Effector memory CD8-positive, alpha-beta T cell (primary cell): ENCODE measurements around the gene SEMA6A.

Experiments
- ATAC-seq: fragments of 150-1000 bp; cut with Tn5 transposase; replicated peaks from 2 replicates; pipeline ENCODE4 v1.10.0; 2021; ENCODE audit warnings: mild to moderate bottlenecking, moderate library complexity
- DNase-seq, 3 experiments: peaks; one replicate each; pipeline ENCODE4 v3.0.0; 2021
- H3K27ac Mint-ChIP-seq, 2 donors: one replicate each; pipeline ENCODE4 v1.8.0; 2022; ENCODE audit warnings: mild to moderate bottlenecking in 2 of 2, mixed read lengths in 2 of 2, moderate library complexity in 2 of 2
- H3K27me3 Mint-ChIP-seq, 2 donors: one replicate each; pipeline ENCODE4 v1.8.0; 2022; ENCODE audit warnings: mixed read lengths in 2 of 2
- H3K36me3 Mint-ChIP-seq: one replicate; pipeline ENCODE4 v1.8.0; 2022; ENCODE audit warnings: mild to moderate bottlenecking, moderate library complexity, mixed read lengths; ENCODE audit not compliant: insufficient read depth
- H3K4me1 Mint-ChIP-seq, 2 donors: one replicate each; pipeline ENCODE4 v1.8.0; 2022; ENCODE audit warnings: low read depth in 2 of 2, mixed read lengths in 2 of 2
- H3K4me3 Mint-ChIP-seq, 2 donors: one replicate each; pipeline ENCODE4 v1.8.0; 2022; ENCODE audit warnings: mild to moderate bottlenecking in 2 of 2, mixed read lengths in 2 of 2, moderate library complexity in 2 of 2
- H3K9me3 Mint-ChIP-seq, 2 donors: one replicate each; pipeline ENCODE4 v1.8.0; 2022; ENCODE audit warnings: mixed read lengths in 2 of 2

The SEMA6A gene

DNA sequence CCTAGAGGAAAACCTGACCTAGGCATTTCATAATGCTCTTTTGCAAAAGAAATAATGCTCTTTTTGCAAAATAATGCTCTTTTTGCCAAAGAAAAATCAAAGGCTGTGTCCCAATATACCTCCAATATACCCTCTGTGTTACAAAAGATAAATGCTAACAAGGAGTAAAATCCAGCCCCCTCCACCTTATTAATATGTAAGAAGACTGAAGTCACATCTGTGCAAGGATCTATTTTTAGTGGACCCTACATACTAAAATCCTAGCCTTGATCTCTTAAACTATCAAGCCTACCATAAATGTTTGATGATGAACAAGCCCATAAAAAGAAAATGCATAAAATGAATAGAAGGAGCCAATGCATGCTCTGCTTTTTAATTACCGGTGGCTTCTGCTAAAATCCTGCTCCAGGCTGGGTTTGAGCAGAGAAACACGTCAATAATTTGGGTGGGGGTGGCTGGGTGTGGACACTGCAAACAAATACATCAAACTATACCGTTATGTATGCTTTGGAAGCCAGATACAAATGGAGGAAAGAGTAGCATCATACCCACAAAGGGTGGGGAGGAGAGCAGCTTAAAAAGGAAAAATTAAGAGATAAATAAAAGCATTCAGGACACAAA lies 131.6 kb downstream of the SEMA6A start:
- DNase-seq (no peak), ATAC-seq (no peak)
- H3K27ac Mint-ChIP-seq, result no peak overlapping the region
- no peaks in the 10 kb centered on the region for H3K36me3 Mint-ChIP-seq
- no peak overlapping the region for H3K4me3 Mint-ChIP-seq
- H3K9me3 Mint-ChIP-seq, result no peaks in the 10 kb centered on the region
- H3K4me1 Mint-ChIP-seq, result no peaks in the 10 kb centered on the region
- H3K27me3 Mint-ChIP-seq, result no peaks in the 10 kb centered on the region

GRCh38 chr5:116442095-116442534 lies 132.5 kb downstream of the SEMA6A start:
- no peak overlapping the region for H3K4me3 Mint-ChIP-seq
- DNase-seq, result no peak

GRCh38 chr5:116441223-116441622 lies 133.4 kb downstream of the SEMA6A start:
- ATAC-seq (no peak), DNase-seq (no peak)
- no peaks in the 10 kb centered on the region for H3K9me3 Mint-ChIP-seq
- no peak overlapping the region for H3K27ac Mint-ChIP-seq
- H3K36me3 Mint-ChIP-seq, result no peaks in the 10 kb centered on the region
- H3K27me3 Mint-ChIP-seq, result no peaks in the 10 kb centered on the region
- no peaks in the 10 kb centered on the region for H3K4me1 Mint-ChIP-seq
- no peak overlapping the region for H3K4me3 Mint-ChIP-seq

More at GRCh38 chr5:116442095-116442534, 132.5 kb downstream of the SEMA6A start:
- no peaks in the 10 kb centered on the region for H3K36me3 Mint-ChIP-seq
- no peaks in the 10 kb centered on the region for H3K4me1 Mint-ChIP-seq
- ATAC-seq, result no peak
- no peaks in the 10 kb centered on the region for H3K9me3 Mint-ChIP-seq
- no peaks in the 10 kb centered on the region for H3K27me3 Mint-ChIP-seq
- H3K27ac Mint-ChIP-seq, result no peak overlapping the region

DNA sequence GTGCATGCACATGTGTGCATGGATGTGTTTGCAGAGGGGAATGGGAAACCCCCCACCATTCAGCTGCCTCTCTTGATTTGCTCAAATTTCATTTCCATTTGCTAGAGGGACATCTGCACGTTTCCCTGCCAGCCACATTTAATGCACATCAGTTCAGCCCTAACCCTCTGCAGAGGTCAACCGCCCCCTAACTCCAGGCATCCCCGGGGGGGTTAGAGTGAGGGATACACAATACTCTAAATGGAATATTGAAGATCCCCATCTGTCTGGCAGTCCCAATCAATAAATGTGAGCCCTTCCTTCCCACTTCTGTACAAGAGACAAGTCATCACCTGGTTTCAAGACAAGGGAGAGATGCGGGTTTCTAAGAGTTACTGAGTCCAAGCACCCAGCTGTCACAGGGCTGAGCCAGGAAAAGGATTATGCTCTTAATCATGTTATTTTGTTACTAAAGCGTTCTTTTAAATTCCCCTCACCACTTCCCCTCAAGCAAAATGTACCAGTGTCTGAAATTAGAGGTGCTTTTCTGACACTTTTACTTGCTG lies 134.1 kb downstream of the SEMA6A start:
- ATAC-seq (no peak), DNase-seq (no peak)
- no peaks in the 10 kb centered on the region for H3K27me3 Mint-ChIP-seq
- no peaks in the 10 kb centered on the region for H3K4me1 Mint-ChIP-seq
- no peaks in the 10 kb centered on the region for H3K36me3 Mint-ChIP-seq
- no peaks in the 10 kb centered on the region for H3K9me3 Mint-ChIP-seq
- H3K4me3 Mint-ChIP-seq, result no peak overlapping the region
- no peak overlapping the region for H3K27ac Mint-ChIP-seq

GRCh38 chr5:116439905-116440304 lies 134.7 kb downstream of the SEMA6A start:
- Mint-ChIP-seq H3K27ac (no peak overlapping the region), H3K4me1 (no peaks in the 10 kb centered on the region), H3K36me3 (no peaks in the 10 kb centered on the region), H3K4me3 (no peak overlapping the region), H3K27me3 (no peaks in the 10 kb centered on the region), H3K9me3 (no peaks in the 10 kb centered on the region)
- ATAC-seq (no peak), DNase-seq (no peak)

DNA sequence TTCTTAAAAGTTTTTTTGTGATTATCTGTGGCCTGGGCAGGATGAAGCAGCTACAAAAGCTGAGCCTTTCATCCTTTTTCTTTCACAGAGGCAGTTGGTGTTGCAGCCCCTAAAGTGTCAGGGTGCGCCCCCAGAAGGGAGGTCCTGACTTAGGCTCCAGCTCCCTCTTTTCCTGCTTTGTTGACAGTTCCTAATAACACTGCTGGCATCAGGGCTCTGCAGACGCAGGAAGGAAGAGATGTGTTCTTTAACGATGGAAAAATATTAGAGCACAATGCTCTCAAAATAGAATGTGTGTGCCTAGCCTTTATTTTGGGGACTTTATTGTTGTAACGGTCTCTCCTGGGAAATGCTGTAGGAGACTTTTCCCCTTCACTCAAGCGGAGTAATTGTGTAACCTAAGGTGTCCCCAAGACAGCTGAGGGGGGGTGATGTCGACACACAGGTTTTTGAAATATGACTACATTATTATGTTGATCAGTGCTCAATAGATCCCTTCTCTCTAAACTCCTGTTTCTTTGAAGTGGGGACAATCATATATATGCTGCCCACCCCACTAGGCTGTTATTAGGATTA lies 135.6 kb downstream of the SEMA6A start:
- H3K9me3 Mint-ChIP-seq, result no peaks in the 10 kb centered on the region
- no peak overlapping the region for H3K27ac Mint-ChIP-seq
- no peak for ATAC-seq
- no peaks in the 10 kb centered on the region for H3K36me3 Mint-ChIP-seq
- no peak overlapping the region for H3K4me3 Mint-ChIP-seq
- DNase-seq, result no peak
- no peaks in the 10 kb centered on the region for H3K4me1 Mint-ChIP-seq
- no peaks in the 10 kb centered on the region for H3K27me3 Mint-ChIP-seq

DNA sequence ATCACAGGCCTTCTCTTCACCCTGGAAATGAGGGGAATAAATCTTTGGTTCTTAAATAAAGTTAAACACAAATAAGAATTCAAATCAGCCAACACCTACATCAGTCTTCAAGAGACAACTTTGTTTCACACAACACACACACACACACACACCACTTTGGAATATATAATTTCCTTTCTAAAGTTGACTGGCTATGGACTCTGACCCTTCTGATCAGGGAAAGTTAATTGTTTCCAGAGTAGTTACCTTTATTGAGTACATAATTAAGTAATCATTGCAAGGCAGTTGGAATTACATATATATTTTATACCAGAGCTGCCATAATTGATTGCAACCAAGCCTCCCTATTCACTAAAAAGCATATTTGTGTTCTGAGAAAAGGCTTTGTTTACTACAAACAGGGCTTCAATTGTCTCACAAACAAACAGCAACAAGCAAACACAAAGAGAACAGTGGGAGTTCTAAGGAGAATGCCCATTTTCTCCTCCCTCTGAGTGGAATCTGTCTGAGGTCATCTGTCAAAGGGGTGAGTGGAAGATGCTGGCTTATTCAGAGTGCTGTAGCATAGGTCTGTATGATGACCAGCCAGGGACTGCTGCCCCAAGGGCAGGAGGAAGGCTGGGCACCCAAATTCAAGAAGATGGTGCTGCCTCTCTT lies 136.6 kb downstream of the SEMA6A start:
- H3K27ac Mint-ChIP-seq, result no peak overlapping the region
- DNase-seq, result no peak
- H3K4me1 Mint-ChIP-seq, result no peaks in the 10 kb centered on the region
- no peak overlapping the region for H3K4me3 Mint-ChIP-seq
- no peaks in the 10 kb centered on the region for H3K9me3 Mint-ChIP-seq
- H3K36me3 Mint-ChIP-seq, result no peaks in the 10 kb centered on the region
- no peaks in the 10 kb centered on the region for H3K27me3 Mint-ChIP-seq
- ATAC-seq, result no peak

- ATAC-seq, result no peak
- Mint-ChIP-seq H3K27me3 (no peaks in the 10 kb centered on the region), H3K4me3 (no peak overlapping the region), H3K27ac (no peak overlapping the region), H3K9me3 (no peaks in the 10 kb centered on the region), H3K36me3 (no peaks in the 10 kb centered on the region), H3K4me1 (no peaks in the 10 kb centered on the region)
- DNase-seq, result no peak
Observed at GRCh38 chr5:116437351-116437705, 137.3 kb downstream of the SEMA6A start.

DNA sequence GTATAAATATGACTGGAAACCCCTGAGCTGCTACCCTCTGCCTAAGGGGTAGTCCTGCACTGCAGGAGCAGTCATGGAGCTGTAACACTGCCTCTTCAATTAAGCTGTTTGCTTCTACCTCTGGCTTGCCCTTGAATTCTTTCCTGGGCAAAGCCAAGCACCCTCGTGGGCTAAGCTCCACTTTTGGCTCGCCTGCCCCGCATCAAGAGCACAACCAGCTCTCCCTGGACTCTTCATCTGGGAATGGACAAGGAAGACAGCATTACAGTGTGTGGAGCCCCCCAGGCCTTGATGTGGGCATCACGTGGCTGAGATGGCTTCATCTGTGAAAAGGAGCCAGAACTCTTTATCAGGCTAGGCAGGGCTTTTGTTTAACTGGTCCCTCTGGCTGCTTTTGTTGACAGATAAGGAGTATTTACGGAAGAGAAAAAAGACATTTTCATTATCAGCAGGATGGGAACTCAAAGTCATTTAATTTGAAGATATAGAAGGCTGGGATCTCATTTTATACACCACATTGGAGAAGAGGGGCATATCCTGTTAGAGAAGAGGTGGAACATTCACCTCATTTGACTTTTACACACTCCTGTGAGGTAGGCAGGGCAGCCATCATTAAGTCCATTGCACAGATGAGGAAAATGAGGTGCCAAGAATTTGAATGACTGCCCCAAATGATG lies 137.8 kb downstream of the SEMA6A start:
- Mint-ChIP-seq H3K4me1 (no peaks in the 10 kb centered on the region), H3K27ac (no peak overlapping the region), H3K4me3 (no peak overlapping the region), H3K9me3 (no peaks in the 10 kb centered on the region), H3K27me3 (no peaks in the 10 kb centered on the region), H3K36me3 (no peaks in the 10 kb centered on the region)
- no peak for ATAC-seq
- no peak for DNase-seq

DNA sequence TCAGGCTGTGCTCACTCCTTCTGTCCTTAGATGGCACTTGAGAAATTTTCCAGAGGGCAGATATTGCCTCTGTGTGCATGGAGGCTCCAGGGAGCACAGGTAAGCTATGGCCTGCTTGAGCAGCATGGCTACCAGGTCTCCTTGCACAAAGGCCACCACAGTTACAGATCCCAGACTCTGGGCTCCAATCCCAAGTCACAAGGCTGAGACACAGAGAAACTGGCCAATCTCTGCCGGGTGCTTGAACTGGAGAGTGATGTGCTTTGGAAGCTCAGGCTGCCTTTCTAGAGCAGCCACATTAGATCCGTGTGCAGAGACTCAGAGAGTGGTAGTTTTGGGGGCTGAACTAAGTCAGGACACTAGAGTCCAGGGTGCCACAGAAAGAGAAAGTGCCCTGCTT lies 145.7 kb downstream of the SEMA6A start:
- no peak overlapping the region for H3K27ac Mint-ChIP-seq
- H3K4me1 Mint-ChIP-seq, result no peaks in the 10 kb centered on the region
- DNase-seq (no peak), ATAC-seq (no peak)
- H3K4me3 Mint-ChIP-seq, result no peak overlapping the region
- no peaks in the 10 kb centered on the region for H3K36me3 Mint-ChIP-seq
- H3K27me3 Mint-ChIP-seq, result no peaks in the 10 kb centered on the region
- H3K9me3 Mint-ChIP-seq, result no peaks in the 10 kb centered on the region

DNA sequence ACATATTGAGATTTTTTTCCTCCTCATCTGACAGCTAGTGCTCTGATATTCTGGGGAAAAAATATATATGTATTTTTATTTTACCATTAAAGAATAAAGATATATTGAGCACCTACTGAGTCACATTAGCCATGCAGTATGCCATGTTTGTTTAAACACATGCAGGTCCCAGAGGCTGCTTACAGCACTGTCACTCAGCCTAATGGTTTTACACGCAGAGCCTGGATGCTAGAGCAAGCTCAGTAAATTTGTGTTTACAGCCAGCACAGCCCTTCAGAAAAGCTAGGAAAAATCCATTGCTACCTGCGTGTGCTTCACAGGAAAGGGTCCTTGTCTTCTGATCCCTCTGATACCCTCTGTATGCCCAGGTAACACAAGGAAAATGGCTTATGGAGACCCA lies 146.2 kb downstream of the SEMA6A start:
- H3K27me3 Mint-ChIP-seq, result no peaks in the 10 kb centered on the region
- ATAC-seq (no peak), DNase-seq (no peak)
- H3K27ac Mint-ChIP-seq, result no peak overlapping the region
- H3K4me3 Mint-ChIP-seq, result no peak overlapping the region
- no peaks in the 10 kb centered on the region for H3K4me1 Mint-ChIP-seq
- H3K36me3 Mint-ChIP-seq, result no peaks in the 10 kb centered on the region
- no peaks in the 10 kb centered on the region for H3K9me3 Mint-ChIP-seq

DNA sequence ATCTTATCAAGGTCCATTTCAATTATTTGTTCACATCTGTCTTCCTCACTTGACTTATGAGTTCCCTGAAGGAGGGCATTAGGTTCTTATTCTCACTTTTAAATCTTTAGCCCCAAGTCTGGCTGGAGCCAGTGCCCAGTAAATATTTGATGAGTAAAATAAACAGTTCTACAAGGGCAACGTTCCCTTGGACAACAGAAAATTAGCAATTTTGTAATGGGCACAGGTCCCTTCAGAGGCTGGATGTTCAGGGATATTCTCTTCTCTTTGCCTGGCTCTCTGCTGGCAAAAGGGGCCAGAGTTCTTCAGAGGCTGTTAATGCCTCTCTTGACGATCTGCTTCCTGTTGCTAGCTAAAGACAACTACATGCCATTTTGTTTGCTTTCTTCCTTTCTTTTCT lies 149.7 kb downstream of the SEMA6A start:
- Mint-ChIP-seq H3K27ac (no peak overlapping the region), H3K4me1 (no peaks in the 10 kb centered on the region), H3K36me3 (no peaks in the 10 kb centered on the region), H3K9me3 (no peaks in the 10 kb centered on the region), H3K4me3 (no peak overlapping the region), H3K27me3 (no peaks in the 10 kb centered on the region)
- ATAC-seq (no peak), DNase-seq (no peak)

DNA sequence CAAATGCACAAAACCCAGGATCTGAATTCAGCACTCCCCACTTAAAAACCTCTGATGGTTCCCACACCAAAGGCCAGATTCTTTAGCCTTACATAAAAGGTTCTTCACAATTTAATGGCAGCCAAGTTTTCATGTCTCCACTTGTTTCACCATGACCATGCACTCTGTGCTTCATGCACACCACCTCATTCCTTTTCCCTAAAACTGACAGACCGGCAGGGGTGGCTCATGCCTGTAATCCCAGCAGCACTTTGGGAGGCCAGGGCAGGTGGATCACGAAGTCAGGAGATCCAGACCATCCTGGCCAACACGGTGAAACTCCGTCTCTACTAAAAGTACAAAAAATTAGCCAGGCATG lies 150.4 kb downstream of the SEMA6A start:
- DNase-seq (no peak), ATAC-seq (no peak)
- H3K36me3 Mint-ChIP-seq, result no peaks in the 10 kb centered on the region
- H3K4me3 Mint-ChIP-seq, result no peak overlapping the region
- no peaks in the 10 kb centered on the region for H3K4me1 Mint-ChIP-seq
- no peaks in the 10 kb centered on the region for H3K27me3 Mint-ChIP-seq
- H3K27ac Mint-ChIP-seq, result no peak overlapping the region
- H3K9me3 Mint-ChIP-seq, result no peaks in the 10 kb centered on the region
